K562 (cell line): ENCODE measurements around the gene KBTBD4. TPM values are rescaled to one million over a fixed set of nuclear protein-coding genes. Genes with fewer than 3 reads are reported as not detected.

Experiments used
- CBFA2T3 ChIP-seq: fragments of 450-650 bp; IDR thresholded peaks from 2 replicates; pipeline ENCODE4 v1.6.1; 2017
- E2F3 ChIP-seq: fragments of 250-450 bp; sonication (Bioruptor Pico); IDR thresholded peaks from 2 replicates; pipeline ENCODE4 v1.4.0; 2020; ENCODE audit warnings: mild to moderate bottlenecking
- ILF3 ChIP-seq: fragments of 450-650 bp; IDR thresholded peaks from 2 replicates; pipeline ENCODE4 v1.6.1; 2018; ENCODE audit warnings: antibody characterized with exemption, mild to moderate bottlenecking, moderate library complexity, borderline replicate concordance
- KAT7 ChIP-seq: sonication (generic); formaldehyde crosslinking; IDR thresholded peaks from 2 replicates; pipeline ENCODE4 v1.8.0; 2022; ENCODE audit warnings: missing genetic modification reagents, mild to moderate bottlenecking, borderline replicate concordance
- L3MBTL2 ChIP-seq: fragments of 450-650 bp; IDR thresholded peaks from 2 replicates; pipeline ENCODE4 v1.6.1; 2016; ENCODE audit warnings: mild to moderate bottlenecking, moderate library complexity
- MTF1 ChIP-seq: fragments of 250-450 bp; sonication (Bioruptor Pico); IDR thresholded peaks from 2 replicates; pipeline ENCODE4 v1.9.0; 2021; ENCODE audit warnings: moderate library complexity, mild to moderate bottlenecking, inconsistent platforms, borderline replicate concordance
- polyA plus RNA-seq, 8 experiments: library from polyadenylated mRNA; depleted of rRNA in 4 of 8; stranded (reverse) in 5 of 8; unstranded in 3 of 8; fragments of >200 nt; fragmentation: Nextera tagmentation in 2 of 8; fragmentation: Illumina TruSeq in 1 of 8; extraction: Ambion mirVana in 2 of 8; extraction: Trizol in 1 of 8; gene quantifications; 2 replicates each; pipeline versions ENCODE4 v1.2.1 to v1.2.3, GENCODE V29; 2011 to 2014; ENCODE audit warnings: inconsistent platforms in 1 of 8, missing spikeins in 1 of 8
- total RNA-seq, 7 experiments: library from RNA; depleted of rRNA in 6 of 7; stranded (reverse); fragments of >200 nt in 6 of 7; fragmentation: Illumina TruSeq in 2 of 7; extraction: Trizol in 2 of 7; gene quantifications; 2 replicates each; pipeline versions ENCODE4 v1.2.1 to v1.2.3, GENCODE V29; 2011 to 2021; ENCODE audit warnings: low replicate concordance in 1 of 7
- TF ChIP-seq, protein P1 (sequence below), 3 experiments: fragments of 200-800 bp in 1 of 3; fragments of 250-450 bp in 1 of 3; fragments of 450-650 bp in 1 of 3; sonication (Bioruptor Pico) in 1 of 3; sonication (Bioruptor generic) in 1 of 3; formaldehyde crosslinking in 1 of 3; IDR thresholded peaks; 2 replicates each; pipeline versions ENCODE4 v1.6.1 to v1.8.0; 2016 to 2022; ENCODE audit warnings: mild to moderate bottlenecking in 2 of 3, missing genetic modification characterization in 2 of 3, missing compliant biosample characterization in 1 of 3, moderate library complexity in 1 of 3
- TF ChIP-seq, protein P2 (sequence below): fragments of 450-650 bp; formaldehyde crosslinking; conservative IDR thresholded peaks from 2 replicates; pipeline ENCODE4 v1.4.0; 2022; ENCODE audit warnings: mild to moderate bottlenecking, missing genetic modification characterization
- TF ChIP-seq, protein P3 (sequence below): fragments of 450-650 bp; IDR thresholded peaks from 2 replicates; pipeline ENCODE4 v1.6.1; 2018; ENCODE audit not compliant: partially characterized antibody

KBTBD4 gene
- total and polyA plus RNA-seq, 9 of the 15 experiments (the other 6 are each of a cell fraction or from before 2014, with no cell fraction given): 7.0 to 33.9 (median 13.3) TPM

DNA sequence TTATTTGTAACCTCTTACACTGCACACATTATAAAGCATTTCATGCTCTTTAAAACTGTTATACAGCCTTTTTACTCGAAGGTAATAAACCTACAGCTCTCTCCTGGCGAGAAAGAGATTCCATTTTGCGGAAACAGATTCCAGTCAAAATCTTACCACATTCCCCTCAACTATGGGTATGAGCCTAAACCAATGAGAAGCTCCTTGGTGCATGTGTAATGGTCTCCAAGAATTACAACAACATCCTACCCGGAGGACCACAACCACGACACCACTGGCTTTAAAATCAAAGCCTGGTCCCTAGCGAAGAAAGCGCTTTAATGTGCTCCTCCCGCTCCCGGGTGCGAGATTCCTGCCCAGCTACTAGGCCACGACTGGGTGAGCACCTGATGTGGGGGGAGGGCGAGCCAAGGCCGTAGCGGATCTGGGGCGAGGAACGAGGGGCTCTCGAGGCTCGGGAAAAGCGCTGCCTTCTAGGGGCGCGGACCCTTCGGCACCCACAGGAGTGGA is 26.7 kb downstream of the KBTBD4 start (continued):
- TF ChIP-seq, protein P1, sequence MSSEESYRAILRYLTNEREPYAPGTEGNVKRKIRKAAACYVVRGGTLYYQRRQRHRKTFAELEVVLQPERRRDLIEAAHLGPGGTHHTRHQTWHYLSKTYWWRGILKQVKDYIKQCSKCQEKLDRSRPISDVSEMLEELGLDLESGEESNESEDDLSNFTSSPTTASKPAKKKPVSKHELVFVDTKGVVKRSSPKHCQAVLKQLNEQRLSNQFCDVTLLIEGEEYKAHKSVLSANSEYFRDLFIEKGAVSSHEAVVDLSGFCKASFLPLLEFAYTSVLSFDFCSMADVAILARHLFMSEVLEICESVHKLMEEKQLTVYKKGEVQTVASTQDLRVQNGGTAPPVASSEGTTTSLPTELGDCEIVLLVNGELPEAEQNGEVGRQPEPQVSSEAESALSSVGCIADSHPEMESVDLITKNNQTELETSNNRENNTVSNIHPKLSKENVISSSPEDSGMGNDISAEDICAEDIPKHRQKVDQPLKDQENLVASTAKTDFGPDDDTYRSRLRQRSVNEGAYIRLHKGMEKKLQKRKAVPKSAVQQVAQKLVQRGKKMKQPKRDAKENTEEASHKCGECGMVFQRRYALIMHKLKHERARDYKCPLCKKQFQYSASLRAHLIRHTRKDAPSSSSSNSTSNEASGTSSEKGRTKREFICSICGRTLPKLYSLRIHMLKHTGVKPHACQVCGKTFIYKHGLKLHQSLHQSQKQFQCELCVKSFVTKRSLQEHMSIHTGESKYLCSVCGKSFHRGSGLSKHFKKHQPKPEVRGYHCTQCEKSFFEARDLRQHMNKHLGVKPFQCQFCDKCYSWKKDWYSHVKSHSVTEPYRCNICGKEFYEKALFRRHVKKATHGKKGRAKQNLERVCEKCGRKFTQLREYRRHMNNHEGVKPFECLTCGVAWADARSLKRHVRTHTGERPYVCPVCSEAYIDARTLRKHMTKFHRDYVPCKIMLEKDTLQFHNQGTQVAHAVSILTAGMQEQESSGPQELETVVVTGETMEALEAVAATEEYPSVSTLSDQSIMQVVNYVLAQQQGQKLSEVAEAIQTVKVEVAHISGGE (CRISPR knock-in tag; IDR thresholded peaks at IDR 0.05): no peak
- TF ChIP-seq MTF1 (CRISPR knock-in tag): no peak
- TF ChIP-seq, protein P2, sequence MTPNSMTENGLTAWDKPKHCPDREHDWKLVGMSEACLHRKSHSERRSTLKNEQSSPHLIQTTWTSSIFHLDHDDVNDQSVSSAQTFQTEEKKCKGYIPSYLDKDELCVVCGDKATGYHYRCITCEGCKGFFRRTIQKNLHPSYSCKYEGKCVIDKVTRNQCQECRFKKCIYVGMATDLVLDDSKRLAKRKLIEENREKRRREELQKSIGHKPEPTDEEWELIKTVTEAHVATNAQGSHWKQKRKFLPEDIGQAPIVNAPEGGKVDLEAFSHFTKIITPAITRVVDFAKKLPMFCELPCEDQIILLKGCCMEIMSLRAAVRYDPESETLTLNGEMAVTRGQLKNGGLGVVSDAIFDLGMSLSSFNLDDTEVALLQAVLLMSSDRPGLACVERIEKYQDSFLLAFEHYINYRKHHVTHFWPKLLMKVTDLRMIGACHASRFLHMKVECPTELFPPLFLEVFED (CRISPR knock-in tag): 0 out of 2 replicates have a peak, but pooled peaks have one; percentile 35
- 0 out of 2 replicates have a peak, but pooled peaks have one; percentile 33 for TF ChIP-seq KAT7 (CRISPR knock-in tag)
- no peak for TF ChIP-seq CBFA2T3
- TF ChIP-seq E2F3 (CRISPR knock-in tag): 0 out of 2 replicates have a peak, but pooled peaks have one; percentile 23
- TF ChIP-seq, protein P3, sequence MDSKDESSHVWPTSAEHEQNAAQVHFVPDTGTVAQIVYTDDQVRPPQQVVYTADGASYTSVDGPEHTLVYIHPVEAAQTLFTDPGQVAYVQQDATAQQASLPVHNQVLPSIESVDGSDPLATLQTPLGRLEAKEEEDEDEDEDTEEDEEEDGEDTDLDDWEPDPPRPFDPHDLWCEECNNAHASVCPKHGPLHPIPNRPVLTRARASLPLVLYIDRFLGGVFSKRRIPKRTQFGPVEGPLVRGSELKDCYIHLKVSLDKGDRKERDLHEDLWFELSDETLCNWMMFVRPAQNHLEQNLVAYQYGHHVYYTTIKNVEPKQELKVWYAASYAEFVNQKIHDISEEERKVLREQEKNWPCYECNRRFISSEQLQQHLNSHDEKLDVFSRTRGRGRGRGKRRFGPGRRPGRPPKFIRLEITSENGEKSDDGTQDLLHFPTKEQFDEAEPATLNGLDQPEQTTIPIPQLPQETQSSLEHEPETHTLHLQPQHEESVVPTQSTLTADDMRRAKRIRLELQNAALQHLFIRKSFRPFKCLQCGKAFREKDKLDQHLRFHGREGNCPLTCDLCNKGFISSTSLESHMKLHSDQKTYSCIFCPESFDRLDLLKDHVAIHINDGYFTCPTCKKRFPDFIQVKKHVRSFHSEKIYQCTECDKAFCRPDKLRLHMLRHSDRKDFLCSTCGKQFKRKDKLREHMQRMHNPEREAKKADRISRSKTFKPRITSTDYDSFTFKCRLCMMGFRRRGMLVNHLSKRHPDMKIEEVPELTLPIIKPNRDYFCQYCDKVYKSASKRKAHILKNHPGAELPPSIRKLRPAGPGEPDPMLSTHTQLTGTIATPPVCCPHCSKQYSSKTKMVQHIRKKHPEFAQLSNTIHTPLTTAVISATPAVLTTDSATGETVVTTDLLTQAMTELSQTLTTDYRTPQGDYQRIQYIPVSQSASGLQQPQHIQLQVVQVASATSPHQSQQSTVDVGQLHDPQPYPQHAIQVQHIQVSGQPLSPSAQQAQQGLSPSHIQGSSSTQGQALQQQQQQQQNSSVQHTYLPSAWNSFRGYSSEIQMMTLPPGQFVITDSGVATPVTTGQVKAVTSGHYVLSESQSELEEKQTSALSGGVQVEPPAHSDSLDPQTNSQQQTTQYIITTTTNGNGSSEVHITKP: no peak
- TF ChIP-seq L3MBTL2: peak; percentile 69; the same call in 1 of the 2 replicates
- no peak for TF ChIP-seq ILF3
